ENCODE data around the gene CALM3. TPM values are rescaled to one million over a fixed set of nuclear protein-coding genes. Genes with fewer than 3 reads are reported as not detected.

CALM3 gene
- total and polyA plus RNA-seq, 7 donors = 120 to 192 (median 145) TPM

GRCh38 chr19:46574533-46574932 lies 26.6 kb upstream of the CALM3 start:
- intact Hi-C loops (cut with DNase I) = no loop called here
- WGBS, 3 donors = 59 to 66% (median 64%) methylated on average over 11 of the region's 11 CpGs
- Histone ChIP-seq H3K4me3 (no peak overlapping the region), H3K27ac (no peak overlapping the region), H3K36me3 (ENCODE audit: insufficient read depth in 1 of 2, low read depth in 1 of 2) (no peaks in the 10 kb centered on the region), H3K9me3 (no peaks in the 10 kb centered on the region), H3K27me3 (ENCODE audit: insufficient read depth in 3 of 3, low read length in 2 of 3) (no peaks in the 10 kb centered on the region), H3K4me1 (no peaks in the 10 kb centered on the region)
- TF ChIP-seq CTCF (IDR thresholded peaks at IDR 0.05) = no peak
- ATAC-seq (no peak), DNase-seq (no peak)

DNA sequence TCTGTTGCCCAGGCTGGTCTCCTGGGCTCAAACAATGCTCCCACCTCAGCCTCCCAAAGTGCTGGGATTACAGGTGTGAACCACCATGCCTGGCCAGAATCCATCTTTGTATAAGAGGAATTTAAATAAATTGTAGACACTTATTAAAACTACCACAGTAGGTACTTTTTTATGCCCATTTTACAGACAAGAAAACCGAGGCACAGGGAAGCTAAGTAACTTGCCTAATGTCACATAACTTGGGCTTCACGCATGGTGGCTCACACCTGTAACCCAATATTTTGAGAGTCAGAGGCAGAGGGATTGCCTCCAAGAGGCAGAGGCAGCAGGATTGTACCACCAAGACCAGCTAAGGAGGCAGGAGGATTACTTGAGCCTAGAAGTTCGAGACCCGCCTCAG lies 22.7 kb upstream of the CALM3 start:
- no peaks in the 10 kb centered on the region for H3K27me3 ChIP-seq (ENCODE audit: insufficient read depth in 3 of 3, low read length in 2 of 3)
- H3K36me3 ChIP-seq (ENCODE audit: insufficient read depth in 1 of 2, low read depth in 1 of 2) = no peaks in the 10 kb centered on the region

DNA sequence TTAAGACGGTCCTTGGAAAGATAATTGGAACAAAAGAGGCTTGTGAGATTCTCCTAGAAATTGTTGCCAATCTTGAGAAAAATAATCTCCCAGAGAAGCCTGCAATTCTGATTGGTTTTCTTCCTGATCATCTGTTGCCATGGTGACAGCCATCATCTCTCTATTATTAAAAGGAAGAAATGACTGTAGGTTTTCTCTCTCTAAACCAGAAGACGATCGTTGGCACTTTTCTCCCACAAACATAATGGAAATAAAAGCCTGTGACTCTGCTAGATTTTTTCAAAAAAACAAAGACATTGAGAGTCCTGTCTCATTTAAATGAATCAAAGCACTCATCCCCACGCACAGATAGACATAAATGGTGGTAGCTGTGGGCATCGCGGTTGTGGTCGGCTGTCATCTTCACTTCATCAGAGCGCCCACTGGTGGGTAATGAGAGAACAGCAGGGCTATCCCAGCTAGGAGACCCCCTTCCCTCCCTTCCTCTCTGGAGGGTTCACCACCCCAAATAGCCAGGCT lies 21.7 kb upstream of the CALM3 start:
- Histone ChIP-seq H3K27ac (no peak overlapping the region), H3K4me1 (no peaks in the 10 kb centered on the region), H3K4me3 (no peak overlapping the region), H3K36me3 (ENCODE audit: insufficient read depth in 1 of 2, low read depth in 1 of 2) (no peaks in the 10 kb centered on the region), H3K9me3 (no peaks in the 10 kb centered on the region), H3K27me3 (ENCODE audit: insufficient read depth in 3 of 3, low read length in 2 of 3) (no peaks in the 10 kb centered on the region)
- intact Hi-C loops (cut with DNase I) = no loop called here
- DNase-seq = no peak
- ATAC-seq = no peak
- TF ChIP-seq CTCF (IDR thresholded peaks at IDR 0.05) = peak; percentile 20
- WGBS, 3 donors = 27 to 56% (median 44%) methylated on average over 8 of the region's 8 CpGs

More for the DNA sequence above, 22.7 kb upstream of the CALM3 start:
- intact Hi-C loops (cut with DNase I) = no loop called here
- ATAC-seq (no peak), DNase-seq (no peak)
- Histone ChIP-seq H3K4me1 (no peaks in the 10 kb centered on the region), H3K9me3 (no peaks in the 10 kb centered on the region), H3K4me3 (no peak overlapping the region), H3K27ac (no peak overlapping the region)
- no peak for TF ChIP-seq CTCF (IDR thresholded peaks at IDR 0.05)
- WGBS, 3 donors = 96 to 98% (median 97%) methylated on average over 4 of the region's 4 CpGs

- intact Hi-C loops (cut with DNase I) = no loop called here
- Histone ChIP-seq H3K9me3 (no peaks in the 10 kb centered on the region), H3K27me3 (ENCODE audit: insufficient read depth in 3 of 3, low read length in 2 of 3) (no peaks in the 10 kb centered on the region), H3K4me1 (no peaks in the 10 kb centered on the region), H3K36me3 (ENCODE audit: insufficient read depth in 1 of 2, low read depth in 1 of 2) (no peaks in the 10 kb centered on the region), H3K27ac (no peak overlapping the region), H3K4me3 (no peak overlapping the region)
- ATAC-seq (no peak), DNase-seq (no peak)
- 73 to 81% (median 74%) methylated on average over 2 of the region's 2 CpGs for WGBS, 3 donors
- no peak for TF ChIP-seq CTCF (IDR thresholded peaks at IDR 0.05)
Observed at GRCh38 chr19:46580247-46580646, 20.9 kb upstream of the CALM3 start.

DNA sequence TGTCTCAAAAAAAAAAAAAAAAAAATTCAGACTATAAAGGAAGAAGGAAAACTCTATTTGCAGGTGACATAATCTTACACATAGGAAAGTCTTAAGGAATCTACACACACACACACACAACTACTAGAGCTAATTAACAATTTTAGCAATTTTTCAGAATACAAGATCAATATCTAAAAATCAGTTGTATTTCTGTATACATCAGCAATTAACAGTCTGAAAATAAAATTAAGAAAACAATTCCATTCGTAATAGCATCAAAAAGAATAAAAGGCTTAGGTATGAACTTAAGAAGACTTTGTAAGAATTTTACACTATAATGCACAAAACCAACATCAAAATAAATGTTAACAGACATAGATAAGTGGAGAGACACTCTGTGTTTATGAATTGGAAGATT lies 15.6 kb upstream of the CALM3 start:
- ATAC-seq (no peak), DNase-seq (no peak)
- WGBS, 3 donors = 90 to 95% (median 91%) methylated on average over 1 of the region's 1 CpG
- intact Hi-C loops (cut with DNase I) = no loop called here
- Histone ChIP-seq H3K4me3 (no peak overlapping the region), H3K27ac (no peak overlapping the region), H3K36me3 (ENCODE audit: insufficient read depth in 1 of 2, low read depth in 1 of 2) (no peaks in the 10 kb centered on the region), H3K9me3 (no peaks in the 10 kb centered on the region), H3K4me1 (no peaks in the 10 kb centered on the region), H3K27me3 (ENCODE audit: insufficient read depth in 3 of 3, low read length in 2 of 3) (no peaks in the 10 kb centered on the region)
- no peak for TF ChIP-seq CTCF (IDR thresholded peaks at IDR 0.05)

Measured in psoas muscle (tissue), 8 donors.